ENCODE results near the gene RGS9BP.

DNA sequence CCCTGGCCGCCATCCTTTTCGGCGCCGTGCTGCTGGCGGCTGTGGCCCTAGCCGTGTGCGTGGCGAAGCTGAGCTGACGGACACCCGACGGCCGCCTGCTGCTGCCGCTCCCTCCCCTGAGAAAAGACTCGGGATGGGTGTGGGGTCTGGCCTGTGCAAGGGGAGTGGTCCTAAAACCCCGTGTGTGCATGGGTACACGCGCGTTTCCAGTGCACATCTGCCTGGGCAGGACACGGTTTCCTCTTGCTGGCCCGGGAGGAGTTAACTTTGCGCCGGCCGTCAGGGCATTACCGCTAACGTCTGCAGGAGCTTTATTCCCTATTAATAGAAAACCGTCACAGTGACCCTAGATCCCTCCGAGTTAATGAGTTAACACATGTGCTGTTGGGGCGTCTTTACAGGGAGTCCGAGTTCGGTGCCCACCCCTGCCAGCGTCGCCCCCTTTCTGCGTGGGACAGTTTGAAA lies 1.3 kb downstream of the RGS9BP start:
- no peak for TF ChIP-seq CTCF (conservative IDR thresholded peaks at IDR 0.05; ENCODE audit: low read length)
- no peak for TF ChIP-seq EZH2phosphoT487 (IDR thresholded peaks at IDR 0.05; ENCODE audit: borderline replicate concordance, low read depth, low read length)

Measured in OCI-LY7 (cell line).